H1 (cell line): ENCODE measurements around the gene INIP. TPM values are rescaled to one million over a fixed set of nuclear protein-coding genes. Genes with fewer than 3 reads are reported as not detected.

Source experiments
- polyA plus RNA-seq, 7 experiments: library from polyadenylated mRNA; depleted of rRNA in 3 of 7; stranded (reverse) in 5 of 7; unstranded in 2 of 7; fragments of >200 nt in 5 of 7; fragments of 200-250 nt in 2 of 7; gene quantifications; 1 replicate in 5 of 7; 2 replicates in 1 of 7; 4 replicates in 1 of 7; pipeline versions ENCODE4 v1.2.1 to v1.2.3, GENCODE V29; 2011 to 2013; ENCODE audit warnings: missing spikeins in 2 of 7, mixed read lengths in 2 of 7
- total RNA-seq: library from RNA; stranded (reverse); fragmentation: NEBNext Ultra II Directional; extraction: Animal tissue kit (Norgen Biotek cat#: 25700); gene quantifications from 2 replicates; pipeline ENCODE4 v1.2.1, GENCODE V29; 2021
- TF ChIP-seq, protein P1 (sequence below): fragments of 300-600 bp; sonication (generic); IDR thresholded peaks from 2 replicates; pipeline ENCODE4 v1.7.1; 2012; ENCODE audit warnings: low read length, moderate library complexity, mild to moderate bottlenecking, inconsistent platforms; ENCODE audit not compliant: insufficient replicate concordance

The INIP gene
- total and polyA plus RNA-seq, 2 of the 8 experiments (the other 6 are each of a cell fraction or from before 2014, with no cell fraction given): 10.7 to 18.3 TPM

DNA sequence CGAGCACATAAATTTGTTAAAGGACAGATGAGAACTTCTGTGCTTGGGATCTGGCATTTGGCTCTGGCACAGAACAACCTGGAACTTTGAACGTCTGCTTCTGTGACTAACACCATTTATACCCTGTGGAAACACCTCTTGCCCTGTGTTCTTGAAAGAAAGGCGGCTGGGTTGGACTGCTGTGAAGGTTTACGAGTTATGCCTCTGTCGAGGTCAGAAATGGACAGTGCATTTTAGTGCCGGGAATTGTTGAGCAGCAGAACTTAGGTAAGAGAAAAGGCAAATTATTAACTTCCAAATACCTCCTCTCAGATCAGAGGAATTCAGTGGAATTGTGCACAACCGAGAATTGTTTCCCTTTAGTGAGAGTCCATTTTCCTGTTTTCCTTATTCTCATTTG is 14.1 kb upstream of the INIP start (continued):
- TF ChIP-seq, protein P1, sequence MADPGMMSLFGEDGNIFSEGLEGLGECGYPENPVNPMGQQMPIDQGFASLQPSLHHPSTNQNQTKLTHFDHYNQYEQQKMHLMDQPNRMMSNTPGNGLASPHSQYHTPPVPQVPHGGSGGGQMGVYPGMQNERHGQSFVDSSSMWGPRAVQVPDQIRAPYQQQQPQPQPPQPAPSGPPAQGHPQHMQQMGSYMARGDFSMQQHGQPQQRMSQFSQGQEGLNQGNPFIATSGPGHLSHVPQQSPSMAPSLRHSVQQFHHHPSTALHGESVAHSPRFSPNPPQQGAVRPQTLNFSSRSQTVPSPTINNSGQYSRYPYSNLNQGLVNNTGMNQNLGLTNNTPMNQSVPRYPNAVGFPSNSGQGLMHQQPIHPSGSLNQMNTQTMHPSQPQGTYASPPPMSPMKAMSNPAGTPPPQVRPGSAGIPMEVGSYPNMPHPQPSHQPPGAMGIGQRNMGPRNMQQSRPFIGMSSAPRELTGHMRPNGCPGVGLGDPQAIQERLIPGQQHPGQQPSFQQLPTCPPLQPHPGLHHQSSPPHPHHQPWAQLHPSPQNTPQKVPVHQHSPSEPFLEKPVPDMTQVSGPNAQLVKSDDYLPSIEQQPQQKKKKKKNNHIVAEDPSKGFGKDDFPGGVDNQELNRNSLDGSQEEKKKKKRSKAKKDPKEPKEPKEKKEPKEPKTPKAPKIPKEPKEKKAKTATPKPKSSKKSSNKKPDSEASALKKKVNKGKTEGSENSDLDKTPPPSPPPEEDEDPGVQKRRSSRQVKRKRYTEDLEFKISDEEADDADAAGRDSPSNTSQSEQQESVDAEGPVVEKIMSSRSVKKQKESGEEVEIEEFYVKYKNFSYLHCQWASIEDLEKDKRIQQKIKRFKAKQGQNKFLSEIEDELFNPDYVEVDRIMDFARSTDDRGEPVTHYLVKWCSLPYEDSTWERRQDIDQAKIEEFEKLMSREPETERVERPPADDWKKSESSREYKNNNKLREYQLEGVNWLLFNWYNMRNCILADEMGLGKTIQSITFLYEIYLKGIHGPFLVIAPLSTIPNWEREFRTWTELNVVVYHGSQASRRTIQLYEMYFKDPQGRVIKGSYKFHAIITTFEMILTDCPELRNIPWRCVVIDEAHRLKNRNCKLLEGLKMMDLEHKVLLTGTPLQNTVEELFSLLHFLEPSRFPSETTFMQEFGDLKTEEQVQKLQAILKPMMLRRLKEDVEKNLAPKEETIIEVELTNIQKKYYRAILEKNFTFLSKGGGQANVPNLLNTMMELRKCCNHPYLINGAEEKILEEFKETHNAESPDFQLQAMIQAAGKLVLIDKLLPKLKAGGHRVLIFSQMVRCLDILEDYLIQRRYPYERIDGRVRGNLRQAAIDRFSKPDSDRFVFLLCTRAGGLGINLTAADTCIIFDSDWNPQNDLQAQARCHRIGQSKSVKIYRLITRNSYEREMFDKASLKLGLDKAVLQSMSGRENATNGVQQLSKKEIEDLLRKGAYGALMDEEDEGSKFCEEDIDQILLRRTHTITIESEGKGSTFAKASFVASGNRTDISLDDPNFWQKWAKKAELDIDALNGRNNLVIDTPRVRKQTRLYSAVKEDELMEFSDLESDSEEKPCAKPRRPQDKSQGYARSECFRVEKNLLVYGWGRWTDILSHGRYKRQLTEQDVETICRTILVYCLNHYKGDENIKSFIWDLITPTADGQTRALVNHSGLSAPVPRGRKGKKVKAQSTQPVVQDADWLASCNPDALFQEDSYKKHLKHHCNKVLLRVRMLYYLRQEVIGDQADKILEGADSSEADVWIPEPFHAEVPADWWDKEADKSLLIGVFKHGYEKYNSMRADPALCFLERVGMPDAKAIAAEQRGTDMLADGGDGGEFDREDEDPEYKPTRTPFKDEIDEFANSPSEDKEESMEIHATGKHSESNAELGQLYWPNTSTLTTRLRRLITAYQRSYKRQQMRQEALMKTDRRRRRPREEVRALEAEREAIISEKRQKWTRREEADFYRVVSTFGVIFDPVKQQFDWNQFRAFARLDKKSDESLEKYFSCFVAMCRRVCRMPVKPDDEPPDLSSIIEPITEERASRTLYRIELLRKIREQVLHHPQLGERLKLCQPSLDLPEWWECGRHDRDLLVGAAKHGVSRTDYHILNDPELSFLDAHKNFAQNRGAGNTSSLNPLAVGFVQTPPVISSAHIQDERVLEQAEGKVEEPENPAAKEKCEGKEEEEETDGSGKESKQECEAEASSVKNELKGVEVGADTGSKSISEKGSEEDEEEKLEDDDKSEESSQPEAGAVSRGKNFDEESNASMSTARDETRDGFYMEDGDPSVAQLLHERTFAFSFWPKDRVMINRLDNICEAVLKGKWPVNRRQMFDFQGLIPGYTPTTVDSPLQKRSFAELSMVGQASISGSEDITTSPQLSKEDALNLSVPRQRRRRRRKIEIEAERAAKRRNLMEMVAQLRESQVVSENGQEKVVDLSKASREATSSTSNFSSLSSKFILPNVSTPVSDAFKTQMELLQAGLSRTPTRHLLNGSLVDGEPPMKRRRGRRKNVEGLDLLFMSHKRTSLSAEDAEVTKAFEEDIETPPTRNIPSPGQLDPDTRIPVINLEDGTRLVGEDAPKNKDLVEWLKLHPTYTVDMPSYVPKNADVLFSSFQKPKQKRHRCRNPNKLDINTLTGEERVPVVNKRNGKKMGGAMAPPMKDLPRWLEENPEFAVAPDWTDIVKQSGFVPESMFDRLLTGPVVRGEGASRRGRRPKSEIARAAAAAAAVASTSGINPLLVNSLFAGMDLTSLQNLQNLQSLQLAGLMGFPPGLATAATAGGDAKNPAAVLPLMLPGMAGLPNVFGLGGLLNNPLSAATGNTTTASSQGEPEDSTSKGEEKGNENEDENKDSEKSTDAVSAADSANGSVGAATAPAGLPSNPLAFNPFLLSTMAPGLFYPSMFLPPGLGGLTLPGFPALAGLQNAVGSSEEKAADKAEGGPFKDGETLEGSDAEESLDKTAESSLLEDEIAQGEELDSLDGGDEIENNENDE: no peak
